Epithelial cell of esophagus (primary cell): ENCODE data around the gene ELL2.

ENCODE experiments used
- DNase-seq: peaks from one replicate; pipeline ENCODE4 v3.0.0; 2010; ENCODE audit warnings: low read depth
- H3K4me3 ChIP-seq: 2 replicates; pipeline ENCODE4 v1.5.1; 2011; ENCODE audit warnings: mild to moderate bottlenecking, low read length, control low read depth
- CTCF ChIP-seq: IDR thresholded peaks from 2 replicates; pipeline ENCODE4 v1.5.1; 2011; ENCODE audit warnings: low read depth, mild to moderate bottlenecking, low read length, control low read depth, inconsistent platforms; ENCODE audit not compliant: insufficient read depth; ENCODE audit errors: missing control alignments

ELL2 gene

GRCh38 chr5:95863383-95863757 lies 98.3 kb downstream of the ELL2 start:
- TF ChIP-seq CTCF: no peak
- H3K4me3 ChIP-seq: no peak overlapping the region
- no peak for DNase-seq

GRCh38 chr5:95862671-95863382 lies 98.8 kb downstream of the ELL2 start:
- no peak for TF ChIP-seq CTCF
- no peak for DNase-seq
- no peak overlapping the region for H3K4me3 ChIP-seq

- DNase-seq: peak; percentile 91
- TF ChIP-seq CTCF: no peak
- H3K4me3 ChIP-seq: peak overlapping the region; percentile 1
These were observed 99.6 kb downstream of the ELL2 start for GRCh38 chr5:95861864-95862561.

GRCh38 chr5:95861221-95861863 lies 100.3 kb downstream of the ELL2 start:
- H3K4me3 ChIP-seq: peak overlapping the region; percentile 1
- TF ChIP-seq CTCF: no peak
- DNase-seq: peak; percentile 98

GRCh38 chr5:95859661-95860060 lies 102.0 kb downstream of the ELL2 start:
- no peak for TF ChIP-seq CTCF
- no peak overlapping the region for H3K4me3 ChIP-seq
- peak; percentile 46 for DNase-seq

GRCh38 chr5:95858661-95859595 lies 102.7 kb downstream of the ELL2 start:
- H3K4me3 ChIP-seq: peak overlapping the region; percentile 33
- DNase-seq: peak; percentile 97
- TF ChIP-seq CTCF: peak; percentile 90
